Measurements from ENCODE around the gene VWA5B1.

VWA5B1 gene

GRCh38 chr1:20365421-20366055, 74.9 kb downstream of the VWA5B1 start:
- in situ Hi-C loops (cut with MboI; ENCODE audit: low sequenced_read_pairs), result no loop called here

DNA sequence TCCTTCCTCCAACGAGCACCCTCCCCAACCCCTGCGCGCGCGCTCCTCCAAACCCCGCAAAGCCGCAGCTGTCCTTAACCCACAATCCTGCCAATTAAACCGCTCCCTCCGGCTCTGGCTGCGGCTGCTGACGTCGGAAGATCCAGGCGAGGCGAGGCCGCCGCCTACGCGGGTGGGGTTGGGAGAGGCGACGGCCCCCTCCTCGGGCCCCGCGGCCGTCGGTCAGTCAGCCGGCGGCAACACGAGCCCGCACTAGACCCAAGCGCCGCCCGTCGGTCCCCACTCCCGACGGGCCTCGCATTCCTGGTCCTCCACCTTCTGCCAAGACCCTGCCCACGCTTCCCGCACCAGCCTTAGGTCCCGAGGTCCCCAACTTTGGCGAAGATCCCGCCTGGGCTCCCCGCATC, 75.4 kb downstream of the VWA5B1 start:
- in situ Hi-C loops (cut with MboI; ENCODE audit: low sequenced_read_pairs), result no loop called here

DNA sequence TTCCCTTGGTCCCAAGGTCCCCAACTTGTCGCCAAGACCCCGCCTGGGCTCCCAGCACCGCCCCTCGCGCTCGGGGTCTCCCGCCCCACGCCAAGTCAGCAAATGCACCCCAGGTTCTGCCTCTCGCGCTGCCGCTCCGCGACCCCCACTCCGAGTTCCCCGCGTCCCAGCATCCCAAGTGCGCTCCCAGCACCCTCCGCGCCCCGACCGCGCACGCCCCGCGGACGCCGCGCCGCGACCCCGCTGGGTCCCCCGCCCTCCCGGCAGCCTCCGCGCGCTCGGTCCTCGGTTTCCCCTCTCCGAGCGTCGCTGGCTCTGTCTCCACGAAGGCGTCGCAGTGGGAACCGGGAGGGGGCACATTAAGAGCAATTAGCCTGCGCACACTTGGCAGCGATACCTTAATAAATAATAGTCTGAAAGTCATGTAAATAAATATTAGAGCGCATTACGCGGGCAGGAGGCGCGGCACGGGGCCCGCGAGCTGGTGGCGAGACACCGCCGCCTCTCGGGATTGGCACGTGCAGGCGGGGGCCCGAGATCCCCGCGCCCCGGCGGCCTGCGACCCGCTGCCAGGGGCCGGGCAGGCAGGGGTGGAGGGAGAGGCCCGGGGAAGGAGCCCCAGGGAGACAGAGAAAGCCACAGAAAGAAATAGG, 75.9 kb downstream of the VWA5B1 start:
- in situ Hi-C loops (cut with MboI; ENCODE audit: low sequenced_read_pairs), result no loop called here

GRCh38 chr1:20367116-20367585, 76.5 kb downstream of the VWA5B1 start:
- in situ Hi-C loops (cut with MboI; ENCODE audit: low sequenced_read_pairs), result no loop called here

- in situ Hi-C loops (cut with MboI; ENCODE audit: low sequenced_read_pairs), result no loop called here
Measured at GRCh38 chr1:20367626-20368025, 77.0 kb downstream of the VWA5B1 start.

DNA sequence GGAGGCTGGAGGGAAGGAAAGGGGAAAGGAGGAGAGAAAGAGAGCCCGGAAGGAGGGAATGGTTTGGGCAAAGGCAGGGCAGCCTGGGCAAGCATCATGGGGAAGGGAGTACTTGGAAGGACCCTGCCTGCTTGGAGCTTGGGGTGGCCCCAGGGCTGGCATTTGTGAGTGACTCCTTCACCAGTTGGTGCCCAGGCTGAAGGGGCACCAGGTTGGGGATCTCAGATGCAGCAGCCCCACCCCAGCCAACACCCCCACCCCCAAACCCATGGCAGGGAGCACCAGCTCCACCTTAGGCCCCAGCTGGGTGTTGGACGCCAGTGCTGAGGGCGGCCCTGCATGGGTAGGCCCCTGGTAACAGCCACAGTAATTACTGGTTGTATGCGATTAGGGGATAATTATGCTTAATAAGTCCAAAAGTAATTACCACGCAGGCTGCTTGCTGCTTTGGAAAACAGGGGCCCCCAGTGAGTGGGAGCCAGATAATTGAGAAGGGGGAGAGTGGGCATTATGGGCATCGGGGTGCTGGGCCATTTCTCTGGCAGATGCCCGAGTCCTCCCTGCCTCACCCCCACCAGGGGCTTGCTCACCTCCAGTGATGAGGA, 78.3 kb downstream of the VWA5B1 start:
- in situ Hi-C loops (cut with MboI; ENCODE audit: low sequenced_read_pairs), result no loop called here

- in situ Hi-C loops (cut with MboI; ENCODE audit: low sequenced_read_pairs), result no loop called here
Measured at GRCh38 chr1:20370698-20371097, 80.0 kb downstream of the VWA5B1 start.

- in situ Hi-C loops (cut with MboI; ENCODE audit: low sequenced_read_pairs), result no loop called here
Measured at GRCh38 chr1:20371411-20371810, 80.7 kb downstream of the VWA5B1 start.

DNA sequence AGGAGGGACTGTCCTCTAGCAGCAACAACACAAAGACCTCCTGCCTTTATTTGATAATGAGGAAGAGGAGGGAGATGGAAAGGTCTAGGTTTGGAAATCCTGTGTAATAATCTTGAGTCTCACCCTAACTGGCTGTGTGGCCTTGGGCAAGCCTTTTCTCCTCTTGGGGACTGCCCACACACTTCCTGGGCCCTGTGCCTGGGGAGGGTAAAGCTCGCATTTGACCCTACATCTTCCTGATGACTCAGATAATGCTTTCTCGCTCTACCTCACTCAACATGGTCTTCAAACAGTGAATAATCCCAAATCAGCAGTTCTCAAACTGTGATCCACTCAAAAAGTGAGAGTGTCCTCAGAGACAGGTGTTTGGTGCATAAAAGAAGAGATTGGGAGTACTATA, 81.2 kb downstream of the VWA5B1 start:
- in situ Hi-C loops (cut with MboI; ENCODE audit: low sequenced_read_pairs), result no loop called here

GRCh38 chr1:20372676-20373075, 82.0 kb downstream of the VWA5B1 start:
- in situ Hi-C loops (cut with MboI; ENCODE audit: low sequenced_read_pairs), result no loop called here

GRCh38 chr1:20373286-20373685, 82.6 kb downstream of the VWA5B1 start:
- in situ Hi-C loops (cut with MboI; ENCODE audit: low sequenced_read_pairs), result no loop called here

GRCh38 chr1:20373764-20374163, 83.1 kb downstream of the VWA5B1 start:
- in situ Hi-C loops (cut with MboI; ENCODE audit: low sequenced_read_pairs), result no loop called here

DNA sequence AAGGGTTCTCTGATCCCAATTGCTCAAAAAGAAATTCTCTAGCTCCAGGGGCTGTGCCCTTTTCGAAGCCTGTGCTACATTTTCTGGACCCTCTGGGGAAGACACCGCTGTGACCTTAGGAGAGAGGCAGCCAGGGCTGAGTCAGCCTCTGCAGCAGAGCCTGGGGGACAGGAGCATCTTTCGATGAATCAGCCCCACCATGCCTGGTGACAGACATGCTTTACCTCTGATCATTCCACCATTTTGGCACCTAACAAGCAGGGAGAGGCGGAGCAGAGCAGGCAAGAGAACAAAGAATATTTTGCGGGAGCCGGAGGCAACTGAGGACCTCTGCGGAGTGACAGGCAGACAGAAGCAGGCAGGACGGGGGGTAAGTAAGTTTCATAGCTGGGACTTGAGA, 84.9 kb downstream of the VWA5B1 start:
- in situ Hi-C loops (cut with MboI; ENCODE audit: low sequenced_read_pairs), result no loop called here

DNA sequence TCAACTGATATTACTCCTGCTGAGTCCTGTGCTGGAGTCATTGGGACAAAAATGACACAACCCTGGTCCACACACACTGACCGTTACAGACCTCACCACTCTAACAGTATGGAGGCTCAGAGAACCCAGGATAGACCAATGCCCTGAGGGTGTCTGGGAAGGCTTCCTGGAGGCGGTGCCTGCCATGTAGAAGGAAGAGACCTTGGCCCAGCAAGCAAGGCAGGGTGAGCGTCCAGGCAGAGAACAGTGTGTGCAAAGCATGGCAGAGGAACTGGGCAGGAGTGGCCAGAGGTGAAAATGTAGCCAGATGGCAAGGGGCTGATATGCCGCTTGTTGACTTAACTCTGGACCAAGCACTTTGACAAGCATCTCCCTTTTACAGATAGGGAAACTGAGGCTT, 85.5 kb downstream of the VWA5B1 start:
- in situ Hi-C loops (cut with MboI; ENCODE audit: low sequenced_read_pairs), result no loop called here

GRCh38 chr1:20376880-20377494, 86.3 kb downstream of the VWA5B1 start:
- in situ Hi-C loops (cut with MboI; ENCODE audit: low sequenced_read_pairs), result no loop called here

GRCh38 chr1:20377516-20378270, 87.0 kb downstream of the VWA5B1 start:
- in situ Hi-C loops (cut with MboI; ENCODE audit: low sequenced_read_pairs), result no loop called here

DNA sequence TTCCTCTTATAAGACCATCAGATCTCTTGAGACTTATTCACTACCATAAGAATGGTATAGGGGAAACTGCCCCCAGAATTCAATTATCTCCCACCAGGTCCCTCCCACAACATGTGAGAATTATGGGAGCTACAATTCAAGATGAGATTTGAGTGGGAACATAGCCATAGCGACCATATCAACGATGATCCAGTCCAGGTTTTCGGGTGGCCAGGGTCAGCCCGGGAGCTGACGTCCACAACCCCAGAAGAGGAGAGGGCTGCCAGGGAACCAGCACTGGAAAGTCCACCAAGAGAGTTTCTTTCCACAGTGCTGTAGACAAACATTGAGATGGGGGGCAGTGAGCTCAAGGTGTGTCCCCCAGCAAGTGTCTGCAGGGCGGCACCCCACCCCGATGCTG, 88.4 kb downstream of the VWA5B1 start:
- in situ Hi-C loops (cut with MboI; ENCODE audit: low sequenced_read_pairs), result no loop called here

DNA sequence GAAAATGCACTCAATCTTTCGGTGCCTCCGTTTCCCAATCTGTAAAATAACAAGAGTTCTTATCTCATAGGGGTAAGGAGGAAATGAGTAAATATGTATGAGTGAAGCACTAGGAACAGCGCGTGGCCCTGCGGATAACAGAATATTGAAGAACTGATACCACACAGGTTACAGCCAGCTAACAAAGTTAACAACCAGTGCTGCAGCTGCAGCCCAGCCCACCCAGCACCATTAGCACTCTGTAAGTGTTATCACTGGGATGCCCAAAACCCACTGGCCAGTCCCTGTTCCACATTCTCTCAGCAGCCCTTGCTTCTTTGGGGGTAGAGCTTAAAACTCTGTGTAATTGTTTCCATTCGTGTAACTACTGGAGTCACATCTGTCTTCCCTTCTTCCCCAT, 89.5 kb downstream of the VWA5B1 start:
- in situ Hi-C loops (cut with MboI; ENCODE audit: low sequenced_read_pairs), result no loop called here

GRCh38 chr1:20380616-20381035, 90.0 kb downstream of the VWA5B1 start:
- in situ Hi-C loops (cut with MboI; ENCODE audit: low sequenced_read_pairs), result no loop called here

DNA sequence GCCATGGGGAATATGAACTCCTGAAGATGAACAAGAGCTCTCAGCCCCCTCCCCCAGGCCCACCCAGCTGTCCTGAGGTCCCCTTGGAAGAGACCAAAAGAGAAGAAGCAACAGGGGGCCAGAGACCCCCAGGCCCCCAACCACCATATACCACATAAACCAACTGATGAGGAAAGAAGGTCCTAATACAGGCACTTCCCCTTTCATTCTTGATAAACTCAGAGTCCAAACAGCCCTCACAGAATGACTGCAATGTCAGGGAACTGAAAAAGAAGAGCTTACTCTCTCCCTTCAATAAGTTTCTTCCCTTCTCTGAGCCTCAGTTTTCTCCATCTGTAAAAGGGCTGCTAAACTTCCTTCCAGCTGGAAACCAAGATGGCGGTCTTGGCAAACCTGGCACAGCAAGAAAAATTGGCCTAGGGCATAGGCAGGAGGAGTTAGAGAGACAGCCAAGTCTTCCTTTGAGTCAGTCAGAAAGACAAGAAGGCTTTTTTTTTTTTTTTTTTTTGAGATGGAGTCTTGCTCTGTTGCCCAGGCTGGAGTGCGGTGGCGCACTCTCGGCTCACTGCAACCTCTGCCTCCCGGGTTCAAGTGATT, 90.5 kb downstream of the VWA5B1 start:
- in situ Hi-C loops (cut with MboI; ENCODE audit: low sequenced_read_pairs), result no loop called here

DNA sequence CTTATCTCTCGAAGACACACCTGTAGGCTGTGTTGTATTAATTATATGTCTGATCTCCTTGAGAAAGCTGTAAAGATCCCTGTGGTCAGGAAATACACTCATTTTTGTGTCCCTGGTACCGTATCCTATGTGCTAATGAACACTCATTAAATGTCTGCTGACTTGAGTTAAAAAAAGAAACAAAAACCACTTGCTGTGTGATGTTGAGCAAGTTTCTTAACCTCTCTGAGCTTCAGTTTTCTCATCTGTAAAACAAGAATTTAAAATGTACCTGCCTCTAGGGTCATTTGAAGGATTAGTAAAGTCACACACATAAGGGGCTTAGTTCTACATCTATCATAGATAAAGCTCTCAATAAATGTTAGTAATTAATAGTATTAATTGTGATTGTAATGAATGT, 91.3 kb downstream of the VWA5B1 start:
- in situ Hi-C loops (cut with MboI; ENCODE audit: low sequenced_read_pairs), result no loop called here
